Measurements from ENCODE around the gene CGB2. TPM values are rescaled to one million over a fixed set of nuclear protein-coding genes. Genes with fewer than 3 reads are reported as not detected.

CGB2 gene
- total RNA-seq, 1 experiment from 2014 or later = not detected

DNA sequence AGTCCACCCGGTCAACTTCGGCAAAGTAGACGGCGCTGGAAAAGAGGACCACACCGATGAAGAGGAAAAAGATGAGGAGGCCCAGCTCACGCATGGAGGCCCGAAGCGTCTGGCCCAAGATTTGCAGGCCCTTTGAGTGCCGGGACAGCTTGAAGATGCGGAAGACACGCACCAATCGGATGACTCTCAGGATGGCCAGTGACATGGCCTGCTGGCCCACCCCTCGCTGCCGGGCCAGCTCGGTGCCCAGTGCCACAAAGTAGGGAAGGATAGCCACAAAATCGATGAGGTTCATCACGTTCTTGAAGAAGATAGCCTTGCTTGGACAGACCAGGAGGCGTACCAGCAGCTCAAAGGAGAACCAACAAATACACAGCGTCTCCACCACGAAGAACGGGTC lies 38.7 kb downstream of the CGB2 start:
- no peaks in the 10 kb centered on the region for H3K27me3 Mint-ChIP-seq (ENCODE audit: insufficient read depth, unreplicated experiment)
- DNase-seq = no peak
- Histone ChIP-seq H3K27me3 (replicated peaks; ENCODE audit: control insufficient read depth, insufficient read depth, low read length) (no peaks in the 10 kb centered on the region), H3K4me1 (peaks cover 29% of the 10 kb centered on the region), H3K36me3 (ENCODE audit: control insufficient read depth, insufficient read depth, low read length) (no peaks in the 10 kb centered on the region), H3K9me3 (no peaks in the 10 kb centered on the region), H3K4me3 (ENCODE audit: low read depth, low read length) (no peak overlapping the region)
- TF ChIP-seq, protein P1, sequence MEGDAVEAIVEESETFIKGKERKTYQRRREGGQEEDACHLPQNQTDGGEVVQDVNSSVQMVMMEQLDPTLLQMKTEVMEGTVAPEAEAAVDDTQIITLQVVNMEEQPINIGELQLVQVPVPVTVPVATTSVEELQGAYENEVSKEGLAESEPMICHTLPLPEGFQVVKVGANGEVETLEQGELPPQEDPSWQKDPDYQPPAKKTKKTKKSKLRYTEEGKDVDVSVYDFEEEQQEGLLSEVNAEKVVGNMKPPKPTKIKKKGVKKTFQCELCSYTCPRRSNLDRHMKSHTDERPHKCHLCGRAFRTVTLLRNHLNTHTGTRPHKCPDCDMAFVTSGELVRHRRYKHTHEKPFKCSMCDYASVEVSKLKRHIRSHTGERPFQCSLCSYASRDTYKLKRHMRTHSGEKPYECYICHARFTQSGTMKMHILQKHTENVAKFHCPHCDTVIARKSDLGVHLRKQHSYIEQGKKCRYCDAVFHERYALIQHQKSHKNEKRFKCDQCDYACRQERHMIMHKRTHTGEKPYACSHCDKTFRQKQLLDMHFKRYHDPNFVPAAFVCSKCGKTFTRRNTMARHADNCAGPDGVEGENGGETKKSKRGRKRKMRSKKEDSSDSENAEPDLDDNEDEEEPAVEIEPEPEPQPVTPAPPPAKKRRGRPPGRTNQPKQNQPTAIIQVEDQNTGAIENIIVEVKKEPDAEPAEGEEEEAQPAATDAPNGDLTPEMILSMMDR (IDR thresholded peaks at IDR 0.05; ENCODE audit: insufficient read depth in 1 of 2, low read depth in 1 of 2, low read length in 1 of 2, severe bottlenecking in 1 of 2, unreplicated experiment in 1 of 2) = no peak
- POLR2A ChIA-PET = no interaction called here
- intact Hi-C loops (cut with micrococcal nuclease; ENCODE audit: unreplicated experiment) = loop anchor here (5.0 kb wide), 2 partner anchors 78 to 283 kb away; partner anchors contain the start of genes GYS1 and RUVBL2
- peaks cover 39% of the 10 kb centered on the region for H3K4me1 Mint-ChIP-seq (ENCODE audit: low read depth, unreplicated experiment)
- CTCF ChIA-PET = no interaction called here
- H3K9me3 Mint-ChIP-seq (ENCODE audit: unreplicated experiment) = peaks cover 22% of the 10 kb centered on the region
- no TSS peak for BruUV-seq (replicated peaks)
- peaks cover 19% of the 10 kb centered on the region for H3K36me3 Mint-ChIP-seq (ENCODE audit: insufficient read depth, unreplicated experiment)
- no peak overlapping the region for H3K27ac Mint-ChIP-seq (ENCODE audit: unreplicated experiment)
- H3K4me3 Mint-ChIP-seq (ENCODE audit: unreplicated experiment) = peak overlapping the region; percentile 6

DNA sequence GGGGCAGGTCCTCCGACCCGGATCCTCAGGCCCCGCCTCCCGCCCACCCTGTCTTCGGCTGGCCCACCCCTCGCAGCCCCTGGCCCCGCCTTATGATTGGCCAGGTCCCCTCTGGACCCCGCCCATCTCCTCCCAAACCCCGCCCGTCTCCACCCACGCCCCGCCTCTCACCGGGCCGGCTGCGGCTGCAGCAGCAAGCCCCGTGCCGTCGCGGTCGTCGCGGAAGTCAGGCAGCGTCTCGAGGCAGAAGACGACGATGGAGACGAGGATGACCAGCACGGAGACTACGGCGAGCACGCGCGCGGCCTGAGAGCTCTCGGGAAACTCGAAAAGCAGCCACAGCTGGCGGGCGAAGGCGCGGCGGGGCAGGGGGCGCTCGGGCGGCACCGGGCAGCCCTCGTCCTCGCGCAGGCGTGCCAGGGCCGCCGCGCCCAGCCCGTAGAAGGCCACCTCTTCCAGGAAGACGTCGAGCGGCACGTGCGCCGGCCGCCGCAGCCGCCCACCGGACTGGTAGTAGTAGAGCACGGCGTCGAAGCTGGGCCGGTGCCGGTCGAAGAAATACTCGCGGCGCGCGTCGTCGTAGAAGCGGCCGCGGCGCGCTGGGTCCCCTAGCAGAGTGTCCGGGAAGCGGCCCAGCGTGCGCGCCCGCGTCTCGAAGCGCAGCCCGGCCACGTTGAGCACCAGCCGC lies 40.3 kb downstream of the CGB2 start:
- POLR2A ChIA-PET = no interaction called here
- Histone ChIP-seq H3K36me3 (ENCODE audit: control insufficient read depth, insufficient read depth, low read length) (no peaks in the 10 kb centered on the region), H3K27me3 (replicated peaks; ENCODE audit: control insufficient read depth, insufficient read depth, low read length) (no peaks in the 10 kb centered on the region), H3K4me3 (ENCODE audit: low read depth, low read length) (peak overlapping the region; percentile 55), H3K4me1 (peaks cover 17% of the 10 kb centered on the region), H3K9me3 (no peaks in the 10 kb centered on the region)
- Mint-ChIP-seq H3K9me3 (ENCODE audit: unreplicated experiment) (peaks cover 22% of the 10 kb centered on the region), H3K27ac (ENCODE audit: unreplicated experiment) (peak overlapping the region; percentile 83), H3K36me3 (ENCODE audit: insufficient read depth, unreplicated experiment) (peaks cover 19% of the 10 kb centered on the region), H3K4me3 (ENCODE audit: unreplicated experiment) (peak overlapping the region; percentile 78), H3K4me1 (ENCODE audit: low read depth, unreplicated experiment) (peaks cover 25% of the 10 kb centered on the region), H3K27me3 (ENCODE audit: insufficient read depth, unreplicated experiment) (no peaks in the 10 kb centered on the region)
- intact Hi-C loops (cut with micrococcal nuclease; ENCODE audit: unreplicated experiment) = loop anchor here (5.0 kb wide), 2 partner anchors 80 to 285 kb away; partner anchors contain the start of genes GYS1 and RUVBL2
- BruUV-seq (replicated peaks) = no TSS peak
- TF ChIP-seq, protein P1 (IDR thresholded peaks at IDR 0.05; ENCODE audit: insufficient read depth in 1 of 2, low read depth in 1 of 2, low read length in 1 of 2, severe bottlenecking in 1 of 2, unreplicated experiment in 1 of 2) = no peak
- peak; percentile 88 to 92 for DNase-seq
- CTCF ChIA-PET = interaction anchor here (0.6 to 1.0 kb wide), 4 partner anchors 78 to 1497 kb away, joined by 3 to 4 read pairs (median 3); partner anchors contain the start of gene RUVBL2

DNA sequence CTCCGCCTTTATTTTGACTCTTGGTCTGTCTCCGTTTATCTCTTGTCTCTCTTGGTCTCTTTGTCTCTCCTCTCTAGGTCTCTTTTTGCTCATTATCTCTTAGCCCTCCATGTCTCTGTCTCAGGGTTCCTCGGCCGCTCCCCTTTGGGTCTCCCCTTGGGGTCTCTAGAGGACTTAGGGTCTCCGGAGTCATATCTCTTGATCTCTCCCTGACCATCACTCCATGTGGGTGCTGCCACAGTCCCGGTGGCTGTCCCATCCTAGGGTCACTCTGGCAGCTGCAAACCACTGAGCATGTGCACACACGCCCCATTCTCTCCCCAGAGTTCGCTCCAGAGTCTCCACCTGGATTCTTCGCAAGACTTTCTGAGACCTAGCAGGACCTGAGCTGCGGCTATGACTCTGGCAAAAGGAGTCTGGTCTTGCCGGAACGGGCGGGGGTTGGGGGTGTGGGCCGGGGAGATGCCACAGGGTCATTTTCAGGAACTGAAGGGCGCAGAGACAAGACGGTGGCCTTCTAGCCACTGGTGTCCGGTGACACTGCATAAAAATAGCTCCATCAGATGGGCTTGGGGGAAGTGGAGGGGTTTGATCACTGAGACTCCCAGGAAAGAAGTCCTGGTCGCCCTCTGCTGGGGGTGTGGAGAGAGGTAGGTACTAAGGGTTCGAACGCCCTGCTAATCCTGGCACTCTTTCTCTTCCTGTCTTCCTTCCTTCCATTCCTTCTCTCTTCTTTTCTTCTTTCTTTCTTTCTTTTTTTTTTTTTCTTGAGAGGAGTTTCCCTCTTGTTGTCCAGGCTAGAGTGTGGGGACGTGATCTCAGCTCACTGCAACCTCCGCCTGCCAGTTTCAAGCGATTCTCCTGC lies 42.1 kb downstream of the CGB2 start:
- peak overlapping the region; percentile 60 for H3K27ac Mint-ChIP-seq (ENCODE audit: unreplicated experiment)
- H3K36me3 Mint-ChIP-seq (ENCODE audit: insufficient read depth, unreplicated experiment) = peaks cover 19% of the 10 kb centered on the region
- CTCF ChIA-PET = interaction anchor here (0.6 to 1.8 kb wide), 15 partner anchors 9 to 155 kb away, joined by 3 to 16 read pairs (median 8); partner anchors contain the start of genes CGB7, GYS1, NTF4 and RUVBL2
- Histone ChIP-seq H3K4me3 (ENCODE audit: low read depth, low read length) (no peak overlapping the region), H3K4me1 (peaks cover 11% of the 10 kb centered on the region), H3K9me3 (no peaks in the 10 kb centered on the region), H3K36me3 (ENCODE audit: control insufficient read depth, insufficient read depth, low read length) (no peaks in the 10 kb centered on the region), H3K27me3 (replicated peaks; ENCODE audit: control insufficient read depth, insufficient read depth, low read length) (no peaks in the 10 kb centered on the region)
- peak; percentile 59 to 72 for DNase-seq
- BruUV-seq (replicated peaks) = no TSS peak
- TF ChIP-seq, protein P1 (IDR thresholded peaks at IDR 0.05; ENCODE audit: insufficient read depth in 1 of 2, low read depth in 1 of 2, low read length in 1 of 2, severe bottlenecking in 1 of 2, unreplicated experiment in 1 of 2) = peak; percentile 44 to 53
- peaks cover 15% of the 10 kb centered on the region for H3K9me3 Mint-ChIP-seq (ENCODE audit: unreplicated experiment)
- H3K4me1 Mint-ChIP-seq (ENCODE audit: low read depth, unreplicated experiment) = peaks cover 17% of the 10 kb centered on the region
- POLR2A ChIA-PET = interaction anchor here (0.7 to 1.3 kb wide), 2 partner anchors 9 to 54 kb away, joined by 3 to 7 read pairs; partner anchors contain the start of gene NTF4
- intact Hi-C loops (cut with micrococcal nuclease; ENCODE audit: unreplicated experiment) = loop anchor here (1.0 to 5.0 kb wide), 3 partner anchors 56 to 286 kb away; partner anchors contain the start of genes GYS1, LHB and RUVBL2
- no peaks in the 10 kb centered on the region for H3K27me3 Mint-ChIP-seq (ENCODE audit: insufficient read depth, unreplicated experiment)
- H3K4me3 Mint-ChIP-seq (ENCODE audit: unreplicated experiment) = peak overlapping the region; percentile 78

All from Caco-2 (cell line).